ENCODE results near the gene GAL3ST1.

Gene GAL3ST1

DNA sequence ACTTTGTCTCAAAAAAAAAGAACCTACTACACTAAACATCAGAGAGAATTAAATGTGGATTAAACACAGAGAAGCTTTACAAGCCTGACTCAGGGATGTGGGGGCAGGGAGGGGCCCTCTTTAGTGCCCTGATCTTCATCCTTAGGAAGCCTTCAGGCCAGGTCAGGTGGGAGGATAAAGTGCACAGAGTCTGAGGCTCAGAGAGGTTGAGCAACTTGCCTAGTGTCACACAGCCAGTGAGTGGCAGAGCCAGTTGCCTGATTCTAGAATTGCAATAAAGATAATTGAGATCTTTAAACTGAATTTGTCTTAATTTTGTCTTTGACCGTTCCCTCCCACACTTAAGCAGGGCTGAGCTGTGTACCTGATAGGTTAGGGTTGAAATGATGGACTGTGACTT is 35.1 kb downstream of the GAL3ST1 start:
- in situ Hi-C loops (cut with HindIII; ENCODE audit: low sequenced_read_pairs), result no loop called here

GRCh38 chr22:30538280-30538679 is 36.2 kb downstream of the GAL3ST1 start:
- in situ Hi-C loops (cut with HindIII; ENCODE audit: low sequenced_read_pairs), result no loop called here

GRCh38 chr22:30537083-30537731 is 37.3 kb downstream of the GAL3ST1 start:
- in situ Hi-C loops (cut with HindIII; ENCODE audit: low sequenced_read_pairs), result no loop called here

DNA sequence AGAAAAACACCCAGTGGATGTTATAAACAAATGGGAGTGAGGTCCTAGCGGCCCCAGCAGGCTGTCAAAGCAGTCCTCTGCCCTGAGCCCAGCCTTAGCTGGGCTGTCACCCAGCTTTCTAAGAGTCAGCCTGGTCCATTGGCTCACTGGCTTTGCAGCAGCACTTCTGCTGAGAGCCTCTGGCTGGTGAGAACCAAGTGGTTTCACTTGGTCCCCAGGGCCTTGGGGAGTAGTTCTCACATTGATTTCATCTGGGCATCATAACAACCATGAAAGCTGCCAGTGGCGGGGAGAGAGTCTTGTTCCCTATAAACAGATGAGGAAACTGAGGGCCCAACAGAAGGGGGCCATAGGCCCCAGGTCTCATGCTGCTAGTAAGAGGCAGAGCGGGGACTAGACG is 39.3 kb downstream of the GAL3ST1 start:
- in situ Hi-C loops (cut with HindIII; ENCODE audit: low sequenced_read_pairs), result no loop called here

GRCh38 chr22:30531651-30532608 is 42.5 kb downstream of the GAL3ST1 start:
- in situ Hi-C loops (cut with HindIII; ENCODE audit: low sequenced_read_pairs), result no loop called here

GRCh38 chr22:30526656-30527055 is 47.8 kb downstream of the GAL3ST1 start:
- in situ Hi-C loops (cut with HindIII; ENCODE audit: low sequenced_read_pairs), result no loop called here

DNA sequence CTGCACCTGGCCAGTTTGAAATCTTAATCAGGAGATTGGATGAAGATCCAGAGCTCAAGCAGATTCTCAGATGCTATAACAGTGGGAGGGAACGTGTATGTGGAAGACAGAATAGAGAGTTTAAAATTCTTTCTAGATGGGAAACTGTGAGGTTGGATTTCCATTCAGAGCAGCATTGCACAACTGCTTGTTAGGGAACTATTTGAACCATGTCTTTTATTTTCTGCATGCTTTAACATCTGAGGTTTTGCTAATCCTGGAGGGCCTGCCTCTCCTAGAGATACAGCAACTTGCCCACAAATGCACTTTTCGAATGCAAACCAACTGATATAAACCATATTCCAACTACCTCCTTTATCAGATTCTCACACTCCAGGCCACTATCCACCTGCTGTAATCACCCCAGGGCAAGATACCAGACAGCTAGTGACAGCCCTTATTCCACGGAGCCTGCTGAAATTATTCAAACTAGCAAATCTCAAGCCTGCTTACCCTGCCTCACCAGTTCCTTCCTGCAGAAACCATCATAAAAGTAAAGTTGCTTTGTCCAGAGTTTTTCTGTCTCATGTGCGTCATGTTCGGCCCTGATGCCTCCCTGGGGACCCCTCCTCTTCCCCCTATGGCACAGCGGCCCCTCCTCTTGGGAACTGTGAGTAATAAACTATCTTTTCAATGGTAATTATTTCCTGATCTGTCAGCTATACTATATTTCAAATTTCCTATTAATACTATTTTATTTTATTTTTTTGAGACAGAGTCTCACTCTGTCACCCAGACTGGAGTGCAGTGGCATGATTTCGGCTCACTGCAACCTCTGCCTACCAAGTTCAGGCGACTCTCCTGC is 50.6 kb downstream of the GAL3ST1 start:
- in situ Hi-C loops (cut with HindIII; ENCODE audit: low sequenced_read_pairs), result no loop called here

- in situ Hi-C loops (cut with HindIII; ENCODE audit: low sequenced_read_pairs), result no loop called here
Measured at GRCh38 chr22:30521368-30522156, 52.9 kb downstream of the GAL3ST1 start.

GRCh38 chr22:30519842-30520425 is 54.5 kb downstream of the GAL3ST1 start:
- in situ Hi-C loops (cut with HindIII; ENCODE audit: low sequenced_read_pairs), result loop anchor here (10.0 kb wide), 1 partner anchor 45 kb away; no protein-coding TSS in a partner anchor

GRCh38 chr22:30516731-30517130 is 57.7 kb downstream of the GAL3ST1 start:
- in situ Hi-C loops (cut with HindIII; ENCODE audit: low sequenced_read_pairs), result loop anchor here (10.0 kb wide), 1 partner anchor 48 kb away; no protein-coding TSS in a partner anchor

- in situ Hi-C loops (cut with HindIII; ENCODE audit: low sequenced_read_pairs), result loop anchor here (10.0 kb wide), 1 partner anchor 49 kb away; no protein-coding TSS in a partner anchor
Measured at GRCh38 chr22:30516273-30516672, 58.2 kb downstream of the GAL3ST1 start.

GRCh38 chr22:30514252-30514651 is 60.2 kb downstream of the GAL3ST1 start:
- in situ Hi-C loops (cut with HindIII; ENCODE audit: low sequenced_read_pairs), result loop anchor here (10.0 kb wide), 1 partner anchor 51 kb away; no protein-coding TSS in a partner anchor

DNA sequence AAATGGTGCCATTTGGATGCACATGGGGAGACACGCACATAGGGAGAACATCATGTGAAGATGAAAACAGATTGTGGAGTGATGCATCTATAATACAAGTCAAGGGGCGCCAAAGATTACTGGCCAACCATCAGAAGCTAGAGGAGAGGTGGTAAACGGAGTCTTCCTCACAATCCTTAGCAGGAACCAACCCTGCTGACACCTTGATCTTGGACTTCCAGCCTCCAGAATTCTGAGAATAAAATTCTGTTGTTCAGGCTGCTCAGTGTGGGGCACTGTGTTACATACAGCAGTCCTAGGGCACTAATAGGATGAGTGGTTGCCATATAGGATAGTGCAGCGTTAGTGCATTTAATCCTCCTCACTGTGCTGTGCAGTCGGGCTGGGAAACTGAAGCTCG is 61.0 kb downstream of the GAL3ST1 start:
- in situ Hi-C loops (cut with HindIII; ENCODE audit: low sequenced_read_pairs), result loop anchor here (10.0 kb wide), 1 partner anchor 51 kb away; no protein-coding TSS in a partner anchor

DNA sequence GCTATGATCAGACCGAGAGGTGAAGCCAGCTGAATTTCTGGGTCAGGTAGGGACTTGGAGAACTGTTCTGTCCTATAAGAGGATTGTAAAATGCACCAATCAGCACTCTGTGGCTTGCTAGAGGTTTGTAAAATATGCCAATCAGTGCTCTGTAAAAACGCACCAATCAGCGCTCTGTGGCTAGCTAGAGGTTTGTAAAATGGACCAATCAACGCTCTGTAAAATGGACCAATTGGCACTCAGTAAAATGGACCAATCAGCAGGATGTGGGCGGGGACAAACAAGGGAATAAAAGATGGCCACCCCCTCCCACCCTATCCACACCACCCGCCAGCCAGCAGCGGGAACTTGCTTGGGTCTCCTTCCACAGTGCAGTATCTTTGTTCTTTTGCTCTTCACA is 62.6 kb downstream of the GAL3ST1 start:
- in situ Hi-C loops (cut with HindIII; ENCODE audit: low sequenced_read_pairs), result loop anchor here (10.0 kb wide), 1 partner anchor 53 kb away; no protein-coding TSS in a partner anchor

GRCh38 chr22:30511109-30511508 is 63.4 kb downstream of the GAL3ST1 start:
- in situ Hi-C loops (cut with HindIII; ENCODE audit: low sequenced_read_pairs), result loop anchor here (10.0 kb wide), 1 partner anchor 54 kb away; no protein-coding TSS in a partner anchor

DNA sequence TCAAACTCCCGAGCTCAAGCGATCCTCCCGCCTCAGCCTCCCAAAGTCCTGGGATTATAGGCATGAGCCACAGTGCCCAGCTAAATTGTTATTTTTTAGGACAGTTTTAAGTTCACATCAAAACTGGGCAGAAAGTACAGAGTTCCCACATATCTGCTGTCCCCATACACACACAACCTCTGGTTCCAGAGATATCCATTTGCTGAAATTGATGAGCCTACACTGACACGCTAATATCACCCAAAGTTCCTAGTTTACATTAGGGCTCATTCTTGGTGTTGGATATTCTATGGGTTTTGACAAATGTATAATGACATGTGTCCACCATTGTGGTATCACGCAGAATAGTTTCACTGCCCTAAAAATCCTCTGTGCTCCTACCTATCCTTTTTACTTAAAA is 66.2 kb downstream of the GAL3ST1 start:
- in situ Hi-C loops (cut with HindIII; ENCODE audit: low sequenced_read_pairs), result no loop called here

- in situ Hi-C loops (cut with HindIII; ENCODE audit: low sequenced_read_pairs), result no loop called here
Measured at GRCh38 chr22:30507670-30508069, 66.8 kb downstream of the GAL3ST1 start.

DNA sequence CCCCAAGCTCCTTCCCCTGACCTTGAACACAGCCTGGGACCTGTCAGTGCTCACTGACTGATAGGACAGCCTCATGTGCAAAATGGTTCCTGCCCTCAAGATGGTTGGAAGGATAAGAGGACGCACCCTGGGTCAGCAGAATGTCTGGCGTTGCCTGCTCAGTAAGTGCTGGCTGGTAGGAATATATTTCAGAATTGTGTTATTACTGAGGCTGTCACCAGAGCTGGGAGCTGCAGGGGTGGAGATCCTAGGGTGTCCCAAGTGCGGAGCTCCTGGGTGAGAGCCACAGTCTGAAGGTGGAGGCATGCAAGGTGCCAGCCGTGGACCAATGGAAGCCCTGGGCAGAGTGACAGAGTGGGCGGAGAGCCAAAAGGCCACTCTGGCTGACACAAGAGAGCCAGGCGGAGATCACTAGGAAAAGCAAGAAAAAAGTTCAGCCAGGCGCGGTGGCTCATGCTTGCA is 67.9 kb downstream of the GAL3ST1 start:
- in situ Hi-C loops (cut with HindIII; ENCODE audit: low sequenced_read_pairs), result no loop called here
